ENCODE data around the gene TMEM79. TPM values are rescaled to one million over a fixed set of nuclear protein-coding genes. Genes with fewer than 3 reads are reported as not detected.

The TMEM79 gene
- total RNA-seq, 2 experiments from 2014 or later, result 8.0 to 8.2 TPM

GRCh38 chr1:156293098-156293434 lies 8.9 kb downstream of the TMEM79 start:
- POLR2A ChIA-PET, result interaction anchor here (1.5 to 2.8 kb wide), 2 partner anchors 8 to 11 kb away, joined by 7 to 17 read pairs; partner anchors contain the start of genes SMG5 and TMEM79
- TF ChIP-seq CTCF (IDR thresholded peaks at IDR 0.05), result no peak
- H3K9me3 Mint-ChIP-seq, result no peaks in the 10 kb centered on the region
- ATAC-seq, result no peak
- CTCF ChIA-PET, result interaction anchor here (1.0 kb wide), 1 partner anchor 166 kb away, joined by 3 read pairs; no protein-coding TSS in a partner anchor
- H3K4me3 Mint-ChIP-seq, result peak overlapping the region; percentile 2
- DNase-seq, result no peak
- no peaks in the 10 kb centered on the region for H3K27me3 Mint-ChIP-seq
- H3K36me3 Mint-ChIP-seq (ENCODE audit: low read depth), result peaks cover 6% of the 10 kb centered on the region
- H3K27ac Mint-ChIP-seq, result no peak overlapping the region
- intact Hi-C loops (cut with micrococcal nuclease), result no loop called here
- peaks cover 14% of the 10 kb centered on the region for H3K4me1 Mint-ChIP-seq (ENCODE audit: low read depth)

GRCh38 chr1:156293895-156294294 lies 9.8 kb downstream of the TMEM79 start:
- POLR2A ChIA-PET, result interaction anchor here (0.9 to 2.8 kb wide), 3 partner anchors 9 to 32 kb away, joined by 3 to 17 read pairs (median 7); partner anchors contain the start of genes SMG5 and TMEM79
- no peak for TF ChIP-seq CTCF (IDR thresholded peaks at IDR 0.05)
- no peak for DNase-seq

GRCh38 chr1:156295391-156295947 lies 11.3 kb downstream of the TMEM79 start, which contains the start of gene GLMP:
TSS of gene GLMP (minus strand) at chr1:156295679. CDS start at chr1:156295645, 34 bp downstream.
- ChIA-PET POLR2A (interaction anchor here (0.9 to 1.3 kb wide), 3 partner anchors 13 to 42 kb away, joined by 3 to 7 read pairs (median 3); partner anchors contain the start of genes CCT3, SMG5 and TSACC), CTCF (interaction anchor here (1.2 kb wide), 1 partner anchor 12 kb away, joined by 5 read pairs; no protein-coding TSS in a partner anchor)

More at GRCh38 chr1:156293895-156294294, 9.8 kb downstream of the TMEM79 start:
- peaks cover 14% of the 10 kb centered on the region for H3K4me1 Mint-ChIP-seq (ENCODE audit: low read depth)
- intact Hi-C loops (cut with micrococcal nuclease), result no loop called here
- no peak overlapping the region for H3K4me3 Mint-ChIP-seq
- CTCF ChIA-PET, result interaction anchor here (0.9 to 1.0 kb wide), 3 partner anchors 11 to 167 kb away, joined by 3 read pairs; no protein-coding TSS in a partner anchor
- H3K27ac Mint-ChIP-seq, result no peak overlapping the region
- no peak for ATAC-seq
- no peaks in the 10 kb centered on the region for H3K27me3 Mint-ChIP-seq
- no peaks in the 10 kb centered on the region for H3K9me3 Mint-ChIP-seq
- H3K36me3 Mint-ChIP-seq (ENCODE audit: low read depth), result peaks cover 3% of the 10 kb centered on the region

GRCh38 chr1:156298852-156299357 lies 14.8 kb downstream of the TMEM79 start, which contains the start of gene VHLL:
TSS of gene VHLL (minus strand) at chr1:156299307. CDS start at chr1:156299189, 118 bp downstream.
- intact Hi-C loops (cut with micrococcal nuclease), result no loop called here
- no peak for DNase-seq
- H3K36me3 Mint-ChIP-seq (ENCODE audit: low read depth), result no peaks in the 10 kb centered on the region
- ChIA-PET POLR2A (interaction anchor here (0.6 to 1.1 kb wide), 2 partner anchors 16 to 36 kb away, joined by 3 read pairs; partner anchors contain the start of gene SMG5), CTCF (interaction anchor here (0.9 kb wide), 1 partner anchor 19 kb away, joined by 3 read pairs; no protein-coding TSS in a partner anchor)
- peaks cover 14% of the 10 kb centered on the region for H3K4me1 Mint-ChIP-seq (ENCODE audit: low read depth)
- ATAC-seq, result no peak
- H3K27ac Mint-ChIP-seq, result no peak within 1 kb of the TSS
- no peak for TF ChIP-seq CTCF (IDR thresholded peaks at IDR 0.05)
- no peaks in the 10 kb centered on the region for H3K9me3 Mint-ChIP-seq
- no peak within 1 kb of the TSS for H3K4me3 Mint-ChIP-seq
- H3K27me3 Mint-ChIP-seq, result no peaks in the 10 kb centered on the region

More at GRCh38 chr1:156295391-156295947, 11.3 kb downstream of the TMEM79 start, which contains the start of gene GLMP:
- ATAC-seq (peak; percentile 82), DNase-seq (peak; percentile 83)
- Mint-ChIP-seq H3K4me3 (peak within 1 kb of the TSS; percentile 85), H3K27ac (peak within 1 kb of the TSS; percentile 50), H3K9me3 (no peaks in the 10 kb centered on the region), H3K36me3 (ENCODE audit: low read depth) (peaks cover 2% of the 10 kb centered on the region), H3K4me1 (ENCODE audit: low read depth) (peaks cover 14% of the 10 kb centered on the region), H3K27me3 (no peaks in the 10 kb centered on the region)
- no peak for TF ChIP-seq CTCF (IDR thresholded peaks at IDR 0.05)
- intact Hi-C loops (cut with micrococcal nuclease), result no loop called here

Data from activated CD8-positive, alpha-beta T cell treated with anti-CD3 and anti-CD28 coated beads for 36 hours (primary cell).